Measurements from ENCODE around the gene TGFBRAP1.

DNA sequence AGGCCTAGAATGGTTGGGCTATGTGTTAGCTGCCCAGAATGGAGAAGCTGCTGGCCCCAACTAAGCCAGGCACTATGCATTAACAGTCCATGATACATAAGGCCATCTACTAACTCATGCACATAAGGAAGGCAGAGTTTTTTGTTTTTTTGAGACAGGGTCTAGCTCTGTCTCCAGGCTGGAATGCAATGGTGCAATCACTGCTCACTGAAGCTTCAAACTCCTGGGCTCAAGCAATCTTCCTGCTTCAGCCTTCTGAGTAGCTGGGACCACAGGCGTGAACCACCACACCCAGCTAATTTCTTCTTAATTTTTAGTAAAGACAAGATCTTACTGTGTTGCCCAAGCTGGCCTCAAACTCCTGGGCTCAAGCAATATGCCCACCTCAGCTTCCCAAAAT is 50.4 kb downstream of the TGFBRAP1 start:
- TF ChIP-seq, protein P1, sequence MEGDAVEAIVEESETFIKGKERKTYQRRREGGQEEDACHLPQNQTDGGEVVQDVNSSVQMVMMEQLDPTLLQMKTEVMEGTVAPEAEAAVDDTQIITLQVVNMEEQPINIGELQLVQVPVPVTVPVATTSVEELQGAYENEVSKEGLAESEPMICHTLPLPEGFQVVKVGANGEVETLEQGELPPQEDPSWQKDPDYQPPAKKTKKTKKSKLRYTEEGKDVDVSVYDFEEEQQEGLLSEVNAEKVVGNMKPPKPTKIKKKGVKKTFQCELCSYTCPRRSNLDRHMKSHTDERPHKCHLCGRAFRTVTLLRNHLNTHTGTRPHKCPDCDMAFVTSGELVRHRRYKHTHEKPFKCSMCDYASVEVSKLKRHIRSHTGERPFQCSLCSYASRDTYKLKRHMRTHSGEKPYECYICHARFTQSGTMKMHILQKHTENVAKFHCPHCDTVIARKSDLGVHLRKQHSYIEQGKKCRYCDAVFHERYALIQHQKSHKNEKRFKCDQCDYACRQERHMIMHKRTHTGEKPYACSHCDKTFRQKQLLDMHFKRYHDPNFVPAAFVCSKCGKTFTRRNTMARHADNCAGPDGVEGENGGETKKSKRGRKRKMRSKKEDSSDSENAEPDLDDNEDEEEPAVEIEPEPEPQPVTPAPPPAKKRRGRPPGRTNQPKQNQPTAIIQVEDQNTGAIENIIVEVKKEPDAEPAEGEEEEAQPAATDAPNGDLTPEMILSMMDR (IDR thresholded peaks at IDR 0.05) = no peak
- TF ChIP-seq POLR2A (IDR thresholded peaks at IDR 0.05) (no peak), EP300 (IDR thresholded peaks at IDR 0.05) (no peak)
